HG02938 (cell line): ENCODE measurements around the gene PBX1.

Experiments
- ATAC-seq: cut with Tn5 transposase; IDR thresholded peaks from one replicate; pipeline ENCODE4 v1.9.1; 2021; ENCODE audit warnings: mild to moderate bottlenecking, moderate library complexity; ENCODE audit not compliant: unreplicated experiment

Gene PBX1

DNA sequence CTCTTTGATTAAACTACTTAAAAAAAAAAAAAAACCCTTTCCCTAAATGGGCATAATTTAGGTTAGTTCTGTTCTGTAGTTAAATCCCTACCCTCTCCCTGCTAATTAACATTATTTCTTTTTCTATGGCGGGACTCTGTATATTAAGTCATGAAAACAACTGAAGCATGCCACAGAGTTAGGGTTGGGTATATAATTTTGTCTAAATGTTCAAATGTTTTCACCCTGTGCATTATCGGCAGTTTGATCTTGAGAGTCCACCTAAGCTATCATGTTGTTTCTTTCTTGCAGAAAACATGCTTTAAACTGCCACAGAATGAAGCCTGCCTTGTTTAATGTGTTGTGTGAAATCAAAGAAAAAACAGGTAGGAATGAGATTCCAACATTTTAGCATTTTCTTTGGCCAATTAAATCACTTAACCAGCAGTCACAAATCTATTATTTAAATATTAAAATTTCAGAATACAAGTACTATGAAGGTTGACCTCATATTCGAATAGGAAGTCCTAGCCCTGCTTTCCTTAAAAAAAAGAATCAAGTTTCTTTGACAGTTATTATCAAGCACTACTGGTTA, 4.0 kb downstream of the PBX1 start:
- no peak for ATAC-seq

DNA sequence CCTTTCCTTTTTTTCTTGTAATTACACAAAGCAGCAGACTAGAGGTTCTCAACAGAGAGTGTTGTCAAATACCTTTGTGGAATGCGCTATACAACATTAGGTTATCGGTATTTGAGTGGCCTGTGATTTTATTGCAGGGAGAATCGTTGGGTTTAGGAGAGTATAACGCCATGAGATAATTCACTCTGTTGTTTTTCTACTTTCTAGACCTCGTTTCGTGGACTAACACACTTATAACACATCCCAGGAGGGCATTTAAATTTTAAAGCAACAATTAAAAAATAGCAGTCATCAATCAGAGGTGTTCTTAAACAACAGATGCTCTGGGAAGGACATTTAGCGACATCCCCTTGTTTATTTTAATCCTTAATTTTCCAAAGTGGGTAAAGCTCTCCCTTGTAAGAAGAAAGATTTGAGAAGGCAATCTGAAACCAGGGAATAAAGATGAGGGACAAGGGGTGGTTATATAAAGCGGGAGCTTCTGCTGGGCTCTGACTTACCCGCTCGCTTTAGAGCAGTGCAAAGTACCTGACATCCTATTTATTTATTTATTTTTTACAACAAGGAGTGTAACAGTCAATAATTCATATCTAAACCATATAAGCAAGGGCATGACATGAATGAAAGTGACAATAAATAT, 4.9 kb downstream of the PBX1 start:
- ATAC-seq, result no peak

DNA sequence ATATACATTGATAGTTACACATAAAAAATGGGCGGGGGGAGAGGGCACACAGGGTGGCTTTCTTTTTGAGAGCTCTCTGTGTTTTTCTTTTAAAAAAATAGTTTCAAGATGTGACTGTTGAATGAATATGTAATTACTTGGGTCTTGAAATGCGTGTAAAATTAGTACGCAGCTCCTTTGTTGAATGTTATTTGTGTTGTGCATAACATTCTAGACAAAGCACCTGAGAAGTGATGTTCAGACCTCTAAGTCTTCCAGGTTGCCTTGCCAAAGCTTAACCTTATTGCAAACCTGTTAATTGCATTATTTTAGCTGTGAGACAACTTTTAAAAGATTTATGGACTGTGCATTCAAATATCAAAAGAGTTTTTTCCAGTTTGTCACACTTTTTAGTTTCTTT, 5.4 kb downstream of the PBX1 start:
- ATAC-seq, result no peak

DNA sequence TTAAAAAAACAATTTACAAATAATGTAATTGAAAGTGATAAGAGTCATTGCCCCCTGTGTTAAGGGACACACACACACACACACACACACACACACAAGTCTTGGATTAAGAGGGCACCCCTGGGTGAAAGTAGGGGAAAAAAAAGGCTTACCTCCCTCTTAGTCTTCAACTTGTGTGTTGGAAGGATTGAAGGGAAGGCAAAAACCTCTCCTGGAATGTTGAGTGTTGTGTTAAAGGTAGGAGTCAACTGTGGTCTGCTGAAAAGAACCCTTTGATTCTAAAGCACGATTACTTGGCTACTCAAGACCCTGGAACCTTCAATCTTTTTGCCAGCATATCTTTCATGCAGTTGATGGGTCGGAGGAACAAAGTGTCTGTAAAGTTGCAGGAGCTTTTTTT, 6.4 kb downstream of the PBX1 start:
- ATAC-seq, result no peak

DNA sequence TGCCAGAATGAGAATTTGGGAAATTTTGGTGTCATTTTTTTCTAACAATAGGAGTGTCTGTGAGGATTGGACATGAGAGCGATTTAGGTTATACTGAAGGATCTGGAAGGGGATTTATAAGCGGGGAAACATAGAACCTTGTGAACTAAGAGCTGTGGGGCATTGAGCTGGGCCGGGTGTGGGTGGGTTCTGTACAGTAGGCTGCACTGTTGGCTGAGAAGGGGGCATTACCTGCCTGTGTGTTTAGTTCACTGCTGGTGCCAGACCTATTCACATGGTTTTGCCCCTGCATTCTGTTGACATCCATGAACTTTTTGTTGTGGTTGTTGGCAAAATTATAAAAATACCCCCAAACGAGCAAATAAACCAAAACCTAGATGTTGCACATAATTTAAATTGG, 8.8 kb downstream of the PBX1 start:
- no peak for ATAC-seq

DNA sequence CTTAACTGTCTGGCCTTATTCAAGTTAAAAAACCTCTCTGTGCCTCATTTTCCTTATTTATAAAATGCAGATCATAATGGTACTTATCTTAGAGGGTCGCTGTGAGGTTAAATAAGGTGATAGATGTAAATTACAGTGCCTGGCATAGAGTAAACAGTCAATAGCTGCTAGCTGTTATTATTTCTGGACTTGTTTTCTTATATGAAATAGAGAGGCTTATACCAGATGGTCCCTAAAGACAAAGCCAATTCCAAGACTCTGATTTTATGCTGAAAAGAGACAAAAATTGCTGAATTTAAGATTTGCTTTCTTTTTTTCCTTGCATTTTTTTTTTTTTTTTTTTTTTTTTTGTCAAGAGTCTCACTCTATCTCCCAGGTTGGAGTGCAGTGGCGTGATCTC, 10.3 kb downstream of the PBX1 start:
- no peak for ATAC-seq

DNA sequence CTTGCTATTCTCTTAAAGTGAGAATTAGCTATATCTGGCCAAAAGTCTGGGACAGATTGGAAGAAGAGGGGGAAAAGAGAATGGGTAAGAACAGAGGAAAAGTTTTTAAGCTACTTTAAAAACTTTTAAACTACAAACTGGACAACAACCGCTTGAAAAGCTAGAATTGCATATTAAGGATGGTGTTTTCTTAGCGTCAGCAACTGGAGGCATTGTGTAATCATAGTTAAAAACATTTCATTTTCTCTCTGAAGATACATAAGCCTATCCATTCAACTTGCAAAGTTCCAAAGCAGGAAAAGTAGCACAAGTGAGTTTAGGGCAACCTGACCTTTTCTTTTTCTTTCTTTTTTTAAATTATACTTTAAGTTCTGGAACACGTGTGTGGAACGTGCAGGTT, 10.9 kb downstream of the PBX1 start:
- ATAC-seq, result no peak

DNA sequence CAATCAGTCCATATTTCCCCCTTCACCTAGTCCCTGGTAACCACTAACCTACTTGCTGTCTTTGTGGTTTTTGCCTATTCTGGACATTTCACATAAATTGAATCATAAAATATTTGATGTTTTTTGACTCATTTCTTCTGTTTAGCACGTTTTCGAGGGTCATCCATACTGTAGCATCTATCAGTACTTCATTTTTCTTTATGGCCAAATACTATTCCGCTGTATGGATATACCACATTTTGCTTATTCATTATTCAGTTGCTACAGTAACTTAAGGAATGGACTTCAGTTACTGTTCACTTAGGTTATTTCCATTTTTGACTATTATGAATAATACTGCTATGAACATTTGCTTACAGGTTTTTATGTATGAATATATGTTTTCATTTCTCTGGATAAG, 12.3 kb downstream of the PBX1 start:
- ATAC-seq, result no peak

DNA sequence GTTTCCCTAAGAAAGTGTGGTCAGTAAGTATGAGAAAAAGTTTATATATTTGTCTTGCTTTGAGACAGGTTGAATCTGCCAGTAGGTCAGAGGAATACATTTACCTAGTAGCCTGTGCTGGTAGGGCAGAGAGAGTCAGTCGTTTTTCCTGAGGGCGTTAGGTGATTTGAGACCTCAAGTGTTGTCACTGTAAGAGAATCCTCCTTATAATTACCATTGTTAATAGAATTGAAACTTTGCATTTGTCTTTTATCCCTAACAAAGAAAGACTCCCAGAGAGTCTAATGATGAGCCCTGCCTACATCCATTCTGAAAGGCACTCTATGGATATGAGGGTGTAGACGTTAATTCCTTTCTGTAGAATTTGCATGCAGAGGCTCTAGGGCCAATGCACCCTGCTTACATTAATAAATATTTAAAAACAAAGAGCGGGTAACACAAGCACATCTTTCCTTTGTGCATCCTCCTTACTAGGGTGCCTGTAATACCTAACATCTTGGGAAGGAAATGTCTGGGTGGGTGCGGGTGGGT, 16.4 kb downstream of the PBX1 start:
- ATAC-seq, result no peak

DNA sequence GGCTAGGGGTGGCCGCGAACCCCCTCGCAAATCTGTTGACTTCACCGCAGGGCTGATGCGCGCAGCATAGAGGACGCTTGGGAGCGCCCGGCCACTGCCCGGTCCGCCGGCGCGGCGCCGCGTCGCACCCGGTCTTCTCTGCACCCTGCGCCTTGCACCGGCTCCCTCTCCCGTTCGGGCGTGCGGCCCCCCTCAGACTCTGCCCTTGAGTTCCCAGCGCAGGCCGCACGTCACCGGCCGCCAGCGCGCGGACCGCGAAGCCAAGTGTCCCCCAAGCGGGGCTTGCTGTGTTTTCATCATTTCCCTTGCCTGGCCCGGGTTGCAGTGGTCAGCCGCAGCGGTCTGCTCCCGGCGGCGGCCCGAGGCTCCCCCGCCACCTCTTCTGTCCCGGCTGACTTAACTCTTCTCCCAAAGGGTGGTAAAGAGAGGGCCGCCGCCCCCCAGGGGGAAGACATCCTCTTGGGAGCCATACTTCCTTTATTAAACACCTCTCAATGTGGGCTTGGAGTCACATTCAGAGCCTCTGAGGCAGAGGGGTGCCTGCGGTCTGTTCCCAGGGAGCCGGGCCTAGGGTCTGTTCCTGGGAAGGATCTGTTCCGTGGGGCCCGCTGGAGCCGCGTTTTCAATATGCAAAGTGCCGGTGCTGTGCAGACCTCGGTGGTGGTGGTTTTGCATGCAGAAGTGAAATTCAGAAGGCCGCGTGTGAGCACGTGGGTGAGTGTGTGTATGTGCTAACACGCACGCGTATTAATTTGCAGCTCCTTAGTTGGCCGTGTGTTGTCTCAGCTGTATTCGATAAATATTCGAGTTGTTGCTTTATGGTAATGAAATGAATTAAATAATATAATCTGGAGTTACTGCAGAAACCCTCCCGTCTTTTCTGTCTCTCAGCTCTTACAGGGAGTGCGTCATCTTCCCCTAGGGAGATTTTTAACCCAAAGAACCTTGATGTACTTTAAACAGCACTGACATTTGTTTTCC, 17.6 kb downstream of the PBX1 start:
- no peak for ATAC-seq

DNA sequence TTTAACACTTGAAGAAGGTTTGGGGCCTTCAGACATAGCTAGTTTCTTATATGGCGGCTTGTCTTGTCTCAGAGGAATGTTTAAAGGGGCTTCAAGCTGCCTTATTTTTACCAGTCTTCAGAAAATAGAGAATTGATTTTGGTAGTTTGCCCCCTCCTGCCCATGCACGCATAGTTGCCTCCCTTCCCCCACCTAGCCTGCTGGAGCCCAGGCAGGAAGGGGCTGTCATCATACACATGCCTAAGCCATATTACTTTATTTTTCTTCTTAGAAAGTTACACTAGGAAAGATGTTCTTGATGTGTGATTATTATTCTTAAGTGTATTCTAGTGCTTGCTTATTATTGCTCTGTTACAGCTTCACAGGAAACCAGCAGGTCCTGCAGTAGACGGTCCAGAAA, 18.3 kb downstream of the PBX1 start:
- no peak for ATAC-seq

DNA sequence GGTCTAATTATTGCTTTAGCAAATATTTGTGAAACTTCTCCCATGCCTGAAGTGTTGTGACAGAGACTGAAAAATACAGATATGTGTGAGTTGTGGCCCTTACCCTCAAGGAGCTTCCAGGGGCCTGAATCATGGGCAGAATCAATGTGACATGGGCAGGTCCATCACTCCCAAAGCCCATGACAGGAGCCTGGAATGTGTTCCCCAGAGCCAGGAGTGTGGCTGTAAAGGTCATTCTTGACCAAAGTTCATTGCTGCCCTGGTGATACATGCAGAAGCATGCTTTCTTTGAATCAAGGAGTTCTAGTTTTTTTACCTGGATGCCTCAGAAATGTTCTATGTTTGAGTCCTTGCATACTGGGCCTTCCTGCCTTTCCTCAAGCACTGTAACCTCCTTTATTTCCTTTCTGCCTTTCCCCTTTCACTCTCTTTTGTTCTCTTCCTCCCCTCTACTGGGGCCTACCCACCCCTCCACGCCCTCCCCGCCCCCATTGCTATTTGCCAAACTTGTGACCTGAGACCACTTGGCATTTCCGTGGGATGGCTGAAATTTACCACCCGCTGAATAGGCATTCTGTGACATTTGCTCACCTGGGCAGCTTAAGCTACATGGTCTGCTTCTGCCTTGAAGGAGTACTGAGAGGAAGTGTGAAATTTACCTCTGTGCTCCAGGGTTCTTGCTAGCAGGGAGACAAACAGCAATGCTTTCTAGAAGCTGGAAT, 19.7 kb downstream of the PBX1 start:
- no peak for ATAC-seq

DNA sequence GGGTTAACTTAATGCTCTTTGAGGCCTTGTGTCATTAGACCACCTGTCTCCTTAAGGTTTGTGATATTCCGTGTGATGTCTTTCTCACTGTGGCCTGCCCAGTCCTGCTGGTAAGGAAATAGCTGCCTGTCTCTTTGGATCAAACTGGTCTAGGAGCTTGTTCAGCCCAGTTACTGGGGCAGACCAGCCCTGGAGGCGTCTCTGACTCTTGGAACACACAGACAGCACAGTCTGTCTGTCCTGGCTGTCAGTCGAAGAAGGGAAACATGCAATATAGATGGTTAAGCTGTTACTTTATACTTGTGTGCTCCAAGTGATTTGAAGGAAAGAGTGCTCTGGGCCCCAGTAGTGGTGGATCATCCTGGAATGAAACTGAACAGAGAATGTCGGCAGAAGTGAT, 20.4 kb downstream of the PBX1 start:
- no peak for ATAC-seq

DNA sequence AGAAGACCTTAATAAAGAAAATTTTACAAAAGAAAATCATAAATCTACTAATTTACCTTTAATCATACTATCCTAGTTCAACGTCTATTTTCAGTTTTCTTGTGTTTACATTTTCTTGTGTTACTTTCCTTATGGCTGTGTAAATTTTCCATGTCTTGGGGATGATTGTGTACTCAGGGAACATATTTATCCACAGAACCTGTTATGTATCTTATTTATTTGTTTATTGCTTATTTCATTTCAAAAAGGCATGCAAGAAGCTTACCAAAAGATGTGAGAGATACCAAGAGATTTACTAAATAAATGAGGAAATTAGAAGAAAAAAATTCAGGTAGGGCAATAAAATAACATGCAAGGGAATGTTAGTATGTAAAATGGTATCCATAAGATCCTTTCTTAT, 22.8 kb downstream of the PBX1 start:
- ATAC-seq, result no peak

DNA sequence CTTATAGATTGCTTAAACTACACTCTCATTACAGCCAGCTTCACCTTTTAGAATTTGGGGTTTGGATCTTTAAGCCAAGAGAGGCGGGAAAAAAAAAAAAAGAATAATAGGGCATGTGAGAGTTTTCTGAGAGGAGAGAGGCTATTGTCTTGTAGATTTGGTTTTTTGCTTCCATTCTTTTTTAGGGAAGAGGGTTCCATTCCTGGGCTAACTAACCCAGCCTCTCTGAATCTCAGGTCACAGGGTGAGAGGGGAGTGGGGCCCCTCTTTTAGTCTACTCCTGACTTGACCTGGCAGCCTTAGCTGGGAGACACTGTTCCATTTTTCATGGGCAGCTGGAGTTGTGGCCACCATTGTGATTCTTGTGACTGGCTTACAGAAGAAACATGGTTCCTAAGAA, 24.2 kb downstream of the PBX1 start:
- no peak for ATAC-seq

DNA sequence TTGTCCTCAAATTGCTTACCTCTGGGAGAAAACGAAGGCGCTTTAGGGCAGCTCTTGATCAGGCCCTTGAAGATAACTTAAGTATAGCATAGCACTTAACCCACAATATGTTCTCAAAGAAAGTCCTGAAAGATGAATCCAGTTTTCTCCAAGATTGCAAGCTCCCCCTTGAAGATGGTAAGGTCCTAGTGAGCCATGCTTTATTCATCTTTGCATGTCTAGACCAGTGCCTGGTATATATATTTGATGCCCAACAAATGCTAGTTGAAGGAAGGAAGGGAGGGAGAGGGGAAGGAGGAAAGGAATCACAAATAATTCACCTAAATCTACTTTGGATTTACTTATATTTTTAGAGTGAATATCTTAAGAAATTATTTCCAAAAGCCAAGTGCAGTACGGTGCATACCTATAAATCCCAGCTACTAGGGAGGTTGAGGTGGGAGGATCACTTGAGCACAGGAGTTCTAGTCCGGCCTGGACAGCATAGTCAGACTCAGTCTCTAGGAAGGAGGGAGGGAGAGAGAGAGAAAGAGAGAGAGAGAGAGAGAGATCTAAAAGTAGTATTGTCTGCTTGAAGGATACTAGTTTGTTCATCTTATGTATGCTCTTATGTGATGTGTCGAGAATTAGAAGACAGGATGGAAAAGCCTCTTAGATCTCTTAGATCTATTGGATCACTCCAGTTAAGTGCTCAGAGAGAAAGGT, 25.0 kb downstream of the PBX1 start:
- no peak for ATAC-seq

DNA sequence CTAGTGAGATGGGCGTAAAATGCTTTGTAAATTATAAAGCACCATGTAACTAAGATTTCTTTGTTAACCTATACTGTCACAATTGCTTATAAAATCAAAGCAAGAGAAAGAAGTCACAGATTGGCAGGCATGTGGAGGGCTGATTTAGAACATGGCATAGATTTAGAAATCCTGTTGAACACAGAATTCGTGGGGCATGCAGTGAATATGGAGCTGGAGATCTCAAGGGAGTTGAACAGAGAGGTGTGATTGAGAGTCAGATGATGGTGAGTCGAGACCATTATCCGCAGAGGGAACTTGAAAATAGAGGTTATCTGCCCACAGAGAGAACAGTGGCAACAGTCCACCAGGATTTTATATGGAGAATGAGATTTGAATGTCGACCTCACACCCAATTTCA, 27.6 kb downstream of the PBX1 start:
- ATAC-seq, result no peak

DNA sequence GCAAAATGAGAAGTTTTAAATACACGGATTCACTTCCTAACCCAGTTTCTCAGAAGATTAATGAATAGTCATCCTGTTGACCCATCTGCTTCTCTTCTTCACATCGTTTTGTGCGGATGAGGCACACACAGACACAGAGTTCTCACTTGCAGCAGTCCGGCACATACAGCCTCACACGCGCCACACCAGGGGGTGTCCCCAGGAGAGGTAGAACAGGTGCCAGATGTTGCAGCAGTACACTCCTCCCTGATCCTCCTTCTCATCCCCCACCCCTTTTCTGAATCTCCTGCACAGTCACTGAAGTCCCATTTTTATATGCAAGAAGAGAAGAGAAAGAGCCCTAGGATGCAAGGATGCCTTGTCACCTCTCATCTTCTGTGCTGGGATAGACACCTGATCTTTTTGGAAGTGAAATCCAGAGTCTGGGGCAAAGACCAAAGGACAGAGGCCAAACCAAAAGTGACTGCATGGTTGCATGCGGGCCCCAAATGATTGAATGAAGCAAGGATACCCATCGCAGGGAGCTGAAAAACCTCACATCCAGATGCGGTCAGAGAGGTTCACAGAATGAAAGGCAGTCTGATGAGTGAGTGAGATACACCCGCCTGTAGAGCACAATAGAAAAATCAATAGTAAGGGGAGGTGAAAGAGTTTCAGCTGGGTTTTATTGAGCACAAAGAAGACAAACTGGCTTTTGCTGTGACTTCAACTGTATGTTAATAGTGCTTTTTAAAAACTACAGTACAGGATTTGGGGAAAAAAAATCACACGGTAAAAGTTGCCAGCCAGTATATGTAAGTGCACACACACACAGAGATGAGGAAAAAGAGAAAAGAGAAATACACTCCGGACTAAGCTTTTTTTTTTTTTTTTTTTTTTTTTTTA, 28.9 kb downstream of the PBX1 start:
- ATAC-seq, result no peak

DNA sequence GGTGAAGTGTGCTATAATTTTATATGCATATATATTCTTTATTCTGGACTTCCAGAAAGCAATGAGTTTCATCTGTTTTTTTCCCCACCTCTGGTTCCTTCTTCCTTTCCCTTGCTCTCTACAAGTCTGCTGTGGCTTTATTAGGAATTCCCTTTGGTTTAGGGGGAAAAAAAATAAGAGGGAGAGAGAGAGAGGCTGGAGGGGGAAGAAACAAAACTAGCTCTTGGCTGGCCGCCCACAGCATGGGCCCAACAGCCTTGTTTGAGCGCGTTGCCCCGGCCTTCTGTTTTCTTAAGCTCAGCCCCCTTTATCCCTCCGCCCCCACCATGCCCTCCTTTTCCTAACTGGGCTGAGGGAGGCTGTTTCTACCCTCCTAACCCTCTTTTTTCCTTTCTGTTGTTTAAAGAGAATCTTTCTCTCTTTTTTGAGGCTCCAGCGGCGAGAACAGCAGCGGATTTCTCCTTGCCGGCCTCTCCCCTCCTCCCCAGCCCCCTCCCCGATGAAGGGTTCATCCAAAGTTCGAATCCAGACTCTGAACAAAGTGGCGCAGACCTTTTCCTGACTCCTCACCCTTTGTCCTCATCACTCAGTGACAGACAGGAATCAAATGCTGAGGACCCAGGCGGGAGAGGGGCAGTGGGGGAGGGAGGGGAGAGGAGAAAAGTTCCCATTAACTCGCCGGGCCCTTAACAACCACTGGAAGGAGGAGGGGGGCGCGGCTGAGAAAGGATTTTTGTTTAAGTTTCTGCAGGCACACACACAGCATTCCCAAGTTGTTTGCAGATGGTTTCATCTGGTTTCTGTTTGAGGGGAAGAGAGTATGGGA, 29.7 kb downstream of the PBX1 start:
- no peak for ATAC-seq
